Ectodermal cell (in vitro differentiated cells): Measurements from ENCODE around the gene HAO2.

Experiments used
- H3K27ac ChIP-seq: 2 replicates; pipeline ENCODE4 v1.7.0; 2013; ENCODE audit warnings: mild to moderate bottlenecking, low read depth, low read length; ENCODE audit not compliant: insufficient read depth, poor library complexity, severe bottlenecking
- H3K27me3 ChIP-seq: 2 replicates; pipeline ENCODE4 v1.7.0; 2013; ENCODE audit warnings: mild to moderate bottlenecking, low read length; ENCODE audit not compliant: insufficient read depth, control insufficient read depth, poor library complexity, severe bottlenecking
- H3K36me3 ChIP-seq: one replicate; pipeline ENCODE4 v1.7.0; 2013; ENCODE audit warnings: low read length; ENCODE audit not compliant: control insufficient read depth, insufficient read depth
- H3K4me1 ChIP-seq: one replicate; pipeline ENCODE4 v1.7.0; 2013; ENCODE audit warnings: low read length; ENCODE audit not compliant: control insufficient read depth, insufficient read depth
- H3K4me3 ChIP-seq: 2 replicates; pipeline ENCODE4 v1.7.0; 2013; ENCODE audit warnings: low read depth, low read length, control low read depth; ENCODE audit not compliant: insufficient read depth
- H3K9me3 ChIP-seq: 2 replicates; pipeline ENCODE4 v1.7.0; 2013; ENCODE audit warnings: mild to moderate bottlenecking, low read length, moderate library complexity; ENCODE audit not compliant: control insufficient read depth
- WGBS, 2 experiments: methylation state at CpG; one replicate each; pipeline ENCODE4 v1.1.7; 2013; ENCODE audit warnings: missing lambda C conversion rate in 2 of 2; 5-methylcytosine and 5-hydroxymethylcytosine counted together

HAO2 gene

DNA sequence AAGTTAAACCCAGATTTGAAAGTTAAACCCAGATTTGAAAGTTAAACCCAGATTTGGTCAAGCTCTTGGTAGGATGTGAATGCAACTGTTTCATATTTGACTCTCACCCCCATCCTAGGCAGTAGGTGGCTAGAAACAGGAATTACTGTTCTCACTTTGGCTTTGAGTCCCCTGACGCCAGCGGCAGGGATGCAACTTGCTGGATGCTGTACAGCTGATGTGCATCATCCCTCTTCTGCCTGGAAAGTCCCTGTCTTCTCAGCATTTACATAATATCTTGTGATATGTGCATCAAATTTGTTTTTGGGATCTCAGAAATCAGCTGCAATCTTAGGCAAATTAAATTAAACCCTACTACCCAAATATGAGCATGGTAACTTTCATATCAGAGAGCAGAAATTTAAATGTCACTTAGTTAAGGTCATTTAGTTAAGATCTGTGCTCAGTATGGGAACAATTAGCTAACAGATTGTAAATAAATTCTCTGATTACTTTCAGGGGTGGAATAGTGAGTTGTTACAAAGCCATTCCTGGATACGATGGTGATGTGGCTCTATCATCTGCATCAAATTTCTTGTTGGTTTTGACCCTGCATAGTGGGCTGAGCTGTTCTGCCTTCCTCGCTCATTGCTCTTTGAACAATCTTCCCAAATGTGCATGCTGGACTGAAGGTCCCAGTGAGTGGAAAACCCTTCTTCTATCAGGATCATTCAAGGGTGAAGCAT lies 6.8 kb upstream of the HAO2 start:
- WGBS, 2 experiments, result 96 to 99% methylated on average over 4 of the region's 4 CpGs
- H3K4me3 ChIP-seq, result no peak overlapping the region
- H3K27ac ChIP-seq, result no peak overlapping the region
- no peaks in the 10 kb centered on the region for H3K36me3 ChIP-seq
- H3K4me1 ChIP-seq, result no peaks in the 10 kb centered on the region
- H3K9me3 ChIP-seq, result no peaks in the 10 kb centered on the region
- no peaks in the 10 kb centered on the region for H3K27me3 ChIP-seq

DNA sequence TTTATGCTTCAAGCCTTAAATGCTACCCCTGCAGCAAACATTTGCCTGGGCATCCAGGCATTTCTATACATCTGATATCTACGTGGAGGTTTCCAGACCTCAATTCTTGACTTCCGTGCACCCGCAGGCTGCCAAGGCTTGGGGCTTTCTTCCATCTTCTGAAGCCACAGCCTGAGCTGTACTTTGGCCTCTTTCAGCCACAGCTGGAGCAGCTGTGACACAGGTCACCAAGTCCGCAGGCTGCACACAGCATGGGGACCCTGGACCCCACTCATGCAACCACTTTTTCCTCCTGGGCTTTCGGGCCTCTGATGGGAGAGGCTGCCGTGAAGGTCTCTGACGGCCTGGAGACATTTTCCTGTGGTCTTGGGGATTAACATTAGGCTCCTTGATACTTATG lies 5.4 kb upstream of the HAO2 start:
- no peaks in the 10 kb centered on the region for H3K9me3 ChIP-seq
- WGBS, 2 experiments, result 86 to 87% methylated on average over 7 of the region's 7 CpGs
- H3K4me3 ChIP-seq, result no peak overlapping the region
- H3K4me1 ChIP-seq, result no peaks in the 10 kb centered on the region
- no peaks in the 10 kb centered on the region for H3K27me3 ChIP-seq
- no peak overlapping the region for H3K27ac ChIP-seq
- H3K36me3 ChIP-seq, result no peaks in the 10 kb centered on the region

DNA sequence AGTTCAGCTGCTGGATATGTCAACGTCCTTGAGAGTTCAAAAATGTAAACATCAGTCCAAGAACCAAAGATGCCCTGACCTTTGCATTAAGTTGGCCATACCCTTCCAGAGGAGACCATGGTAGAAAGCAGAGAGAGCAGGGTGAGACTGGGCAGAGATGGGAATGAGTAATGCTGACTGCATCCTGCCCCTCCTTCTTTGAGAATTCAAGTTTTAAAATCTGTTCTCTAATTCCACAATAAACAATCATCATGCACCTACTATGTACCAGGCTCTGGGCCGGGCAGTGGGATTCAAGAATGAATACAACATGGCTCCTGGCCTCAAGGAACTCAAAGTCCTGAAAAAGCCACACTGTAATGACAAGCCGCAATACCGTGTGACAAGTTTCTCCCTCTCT lies 3.9 kb upstream of the HAO2 start:
- Histone ChIP-seq H3K27ac (no peak overlapping the region), H3K27me3 (no peaks in the 10 kb centered on the region), H3K36me3 (no peaks in the 10 kb centered on the region), H3K4me1 (no peaks in the 10 kb centered on the region), H3K4me3 (no peak overlapping the region), H3K9me3 (no peaks in the 10 kb centered on the region)
- WGBS, 2 experiments, result 85 to 91% methylated on average over 4 of the region's 4 CpGs

DNA sequence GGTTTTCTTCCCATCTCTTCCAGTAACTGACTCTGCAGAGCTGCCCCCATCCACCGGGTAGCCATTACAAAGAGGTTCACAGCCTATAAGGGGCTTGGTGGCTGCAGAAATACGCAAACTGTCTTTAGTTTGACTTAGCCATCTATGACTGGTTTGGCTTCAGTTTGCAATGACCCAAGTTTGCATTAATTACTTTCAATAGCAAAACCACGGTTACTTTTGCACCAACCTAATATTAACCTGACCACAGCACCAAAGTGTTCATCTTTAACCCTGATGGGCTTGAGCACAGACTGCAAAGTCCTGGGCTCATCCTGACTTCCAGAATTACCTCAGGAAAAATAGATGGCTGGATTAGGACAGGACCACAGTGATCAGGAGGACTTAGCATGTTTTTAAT lies 2.2 kb upstream of the HAO2 start:
- Histone ChIP-seq H3K27ac (no peak overlapping the region), H3K27me3 (no peaks in the 10 kb centered on the region), H3K9me3 (no peaks in the 10 kb centered on the region), H3K4me3 (no peak overlapping the region), H3K36me3 (no peaks in the 10 kb centered on the region), H3K4me1 (no peaks in the 10 kb centered on the region)
- WGBS, 2 experiments, result 93 to 94% methylated on average over 3 of the region's 3 CpGs

DNA sequence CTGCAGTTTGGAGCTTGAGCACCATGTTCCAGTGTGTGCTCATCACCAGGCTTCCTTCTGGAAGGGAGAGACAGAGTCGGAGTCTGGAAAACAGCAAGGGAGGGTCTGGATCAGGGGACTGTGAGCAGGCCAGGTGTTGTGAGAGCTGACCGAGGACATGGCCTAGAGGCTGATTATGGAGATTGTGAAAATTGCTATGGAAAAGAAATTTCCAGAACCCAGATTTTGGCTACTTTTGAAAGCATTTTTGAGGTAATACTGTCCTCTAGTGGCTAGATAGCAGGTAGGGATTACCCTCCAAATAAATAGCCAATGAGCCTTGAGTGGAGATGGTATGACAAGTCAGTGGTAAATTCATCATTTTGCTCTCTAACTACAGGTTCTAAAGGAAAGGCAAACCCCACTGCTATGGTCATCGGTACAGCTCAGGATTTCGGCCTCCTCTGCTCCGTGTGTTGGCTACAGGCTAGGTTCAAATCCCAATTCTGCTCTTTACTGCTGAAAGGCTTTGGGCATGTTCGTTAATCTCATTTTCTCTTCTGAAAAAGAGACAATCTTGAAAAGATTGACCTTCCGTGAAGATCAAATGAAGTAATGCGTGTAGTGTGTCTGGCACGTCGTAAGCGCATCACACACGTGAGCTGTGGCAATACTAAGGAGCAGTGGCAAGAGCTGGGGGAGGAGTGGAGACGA lies 1.0 kb upstream of the HAO2 start:
- Histone ChIP-seq H3K27ac (no peak overlapping the region), H3K4me3 (no peak overlapping the region), H3K4me1 (no peaks in the 10 kb centered on the region), H3K9me3 (no peaks in the 10 kb centered on the region), H3K27me3 (no peaks in the 10 kb centered on the region), H3K36me3 (no peaks in the 10 kb centered on the region)
- WGBS, 2 experiments, result 75 to 77% methylated on average over 13 of the region's 13 CpGs

DNA sequence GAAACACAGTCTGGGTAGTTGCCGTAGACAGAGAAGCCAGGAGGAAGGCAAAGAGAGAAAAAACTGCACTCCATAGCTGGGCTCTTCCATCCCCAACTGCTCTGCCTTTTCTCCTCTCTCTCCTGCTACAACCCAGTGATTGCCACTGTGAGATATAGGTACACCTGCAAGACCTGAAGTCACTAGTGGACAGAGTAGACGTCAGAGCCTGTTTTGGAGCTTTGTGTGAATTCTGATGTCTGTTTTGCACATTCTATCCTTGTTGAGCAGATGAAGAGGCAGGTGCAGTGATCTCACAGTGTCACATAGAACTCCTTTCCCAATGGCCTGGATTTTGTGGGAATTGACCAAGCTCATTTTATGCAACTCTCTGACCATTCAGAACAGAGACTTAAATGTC lies 2.2 kb downstream of the HAO2 start:
- 90 to 94% methylated on average over 2 of the region's 2 CpGs for WGBS, 2 experiments
- Histone ChIP-seq H3K27ac (no peak overlapping the region), H3K4me3 (no peak overlapping the region), H3K36me3 (no peaks in the 10 kb centered on the region), H3K27me3 (no peaks in the 10 kb centered on the region), H3K9me3 (no peaks in the 10 kb centered on the region), H3K4me1 (no peaks in the 10 kb centered on the region)

DNA sequence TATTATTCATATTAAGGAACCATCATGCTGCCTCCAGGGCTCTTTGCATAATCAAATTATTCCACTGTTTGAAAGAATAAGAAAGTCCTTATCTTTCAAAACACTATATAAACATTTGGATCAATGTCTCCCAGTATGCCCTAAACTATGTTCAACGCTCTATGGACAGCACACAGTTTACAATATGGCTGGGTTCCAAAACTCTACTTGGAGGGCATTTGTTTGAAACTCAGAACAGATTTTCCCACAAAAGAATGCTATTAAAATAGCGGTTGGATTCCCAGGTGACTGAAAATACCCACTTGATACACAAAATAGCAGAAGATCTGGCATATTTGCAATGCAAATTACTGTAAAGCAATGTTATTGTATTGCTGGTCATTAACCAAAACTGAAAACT lies 3.2 kb downstream of the HAO2 start:
- Histone ChIP-seq H3K9me3 (no peaks in the 10 kb centered on the region), H3K4me1 (no peaks in the 10 kb centered on the region), H3K27me3 (no peaks in the 10 kb centered on the region), H3K27ac (no peak overlapping the region), H3K36me3 (no peaks in the 10 kb centered on the region), H3K4me3 (no peak overlapping the region)
- 78 to 80% methylated on average over 2 of the region's 2 CpGs for WGBS, 2 experiments

DNA sequence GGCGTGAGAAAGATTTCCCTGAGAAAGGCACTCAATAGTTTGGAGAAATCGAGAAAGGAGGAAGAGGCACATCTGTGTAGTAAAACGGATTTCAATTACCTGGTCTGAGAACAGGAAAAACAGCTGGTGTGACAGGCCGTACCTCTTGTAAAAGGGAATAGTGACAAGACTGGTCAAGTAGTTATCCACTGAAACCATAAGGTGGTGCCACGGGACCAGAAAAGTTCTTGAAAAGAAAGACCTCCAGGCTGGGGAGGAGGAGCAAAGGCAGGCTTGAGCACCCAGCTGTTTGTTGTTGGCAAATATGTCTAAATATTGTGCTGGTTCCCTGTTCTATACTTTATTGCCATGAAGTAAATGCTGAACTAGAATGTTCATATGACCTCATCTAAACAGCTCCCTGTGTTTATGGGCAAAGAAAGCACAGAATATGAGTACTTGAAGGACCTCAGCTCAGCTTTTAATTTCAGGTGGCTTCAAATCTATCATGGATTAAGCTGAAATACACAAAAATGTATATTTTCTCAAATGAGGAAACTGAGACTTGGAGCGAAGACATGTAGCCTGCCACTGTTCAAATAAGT lies 4.0 kb downstream of the HAO2 start:
- Histone ChIP-seq H3K36me3 (no peaks in the 10 kb centered on the region), H3K27ac (no peak overlapping the region)

DNA sequence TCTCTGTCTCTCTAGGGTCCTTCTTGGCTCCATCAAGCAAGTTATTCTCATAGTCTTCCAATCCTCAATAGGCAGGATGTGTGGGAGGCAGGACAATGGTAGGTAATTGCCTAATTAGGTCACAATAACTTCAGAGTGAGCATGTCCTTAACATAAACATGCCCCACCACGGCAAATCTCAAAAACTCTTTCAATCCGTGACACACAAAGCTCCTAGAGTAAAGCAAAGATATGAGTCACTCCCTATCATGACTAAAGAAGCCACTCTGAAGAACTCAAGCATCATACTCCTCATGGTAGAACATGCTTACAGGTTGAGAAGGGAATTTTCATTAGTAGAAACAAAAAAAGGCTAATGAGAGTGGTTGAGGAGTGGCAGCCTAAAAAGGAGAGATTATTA lies 4.9 kb downstream of the HAO2 start:
- no peaks in the 10 kb centered on the region for H3K27me3 ChIP-seq
- 81 to 86% methylated on average over 2 of the region's 2 CpGs for WGBS, 2 experiments

More for the DNA sequence above, 4.0 kb downstream of the HAO2 start:
- WGBS, 2 experiments, result 49 to 51% methylated on average over 6 of the region's 6 CpGs
- H3K4me1 ChIP-seq, result no peaks in the 10 kb centered on the region
- H3K4me3 ChIP-seq, result no peak overlapping the region
- H3K9me3 ChIP-seq, result no peaks in the 10 kb centered on the region
- H3K27me3 ChIP-seq, result no peaks in the 10 kb centered on the region

DNA sequence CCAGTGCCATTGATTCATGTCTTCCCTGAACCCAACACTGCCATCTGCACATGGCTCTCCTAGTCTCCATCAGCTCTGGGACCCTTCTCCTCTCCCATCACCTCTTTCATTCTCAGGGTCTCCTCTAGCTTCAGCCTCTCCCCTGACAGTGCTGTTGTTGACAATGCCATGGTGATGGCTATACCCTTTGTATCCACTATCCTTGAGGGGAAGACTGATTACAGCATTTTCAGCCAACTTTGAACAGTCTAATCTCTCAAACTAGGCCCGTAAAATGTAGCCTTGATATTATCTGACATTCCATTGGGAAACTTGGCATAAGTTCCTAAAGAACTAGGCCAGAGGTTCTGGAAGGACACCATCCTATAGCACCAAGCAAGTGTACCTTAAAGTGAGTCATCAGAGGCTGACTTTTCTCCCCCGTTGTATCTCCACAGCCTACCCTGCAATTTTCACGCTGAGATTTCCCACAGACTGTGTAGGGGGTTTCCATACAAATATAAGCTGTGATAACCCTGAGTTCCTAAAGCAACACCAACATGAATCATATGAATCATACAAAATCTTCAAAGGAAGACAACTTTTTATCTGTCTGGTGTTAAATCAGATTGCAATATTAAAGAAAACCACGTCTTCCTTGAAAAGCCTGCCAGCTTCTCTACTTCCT lies 5.8 kb downstream of the HAO2 start:
- H3K4me1 ChIP-seq, result no peaks in the 10 kb centered on the region
- no peaks in the 10 kb centered on the region for H3K9me3 ChIP-seq
- no peak overlapping the region for H3K27ac ChIP-seq
- no peak overlapping the region for H3K4me3 ChIP-seq
- H3K27me3 ChIP-seq, result no peaks in the 10 kb centered on the region
- no peaks in the 10 kb centered on the region for H3K36me3 ChIP-seq
- WGBS, 2 experiments, result 64 to 69% methylated on average over 3 to 4 of the region's 4 CpGs

More for the DNA sequence above, 4.9 kb downstream of the HAO2 start:
- no peaks in the 10 kb centered on the region for H3K36me3 ChIP-seq
- no peaks in the 10 kb centered on the region for H3K9me3 ChIP-seq
- H3K4me1 ChIP-seq, result no peaks in the 10 kb centered on the region
- H3K27ac ChIP-seq, result no peak overlapping the region
- H3K4me3 ChIP-seq, result no peak overlapping the region
